ENCODE measurements around the gene MGRN1.

- TF ChIP-seq CTCF (IDR thresholded peaks at IDR 0.05): no peak
- no peak for TF ChIP-seq POLR2AphosphoS5 (IDR thresholded peaks at IDR 0.05)
- no peak for TF ChIP-seq POLR2A (IDR thresholded peaks at IDR 0.05)
Observed at GRCh38 chr16:4677390-4677789, 52.8 kb downstream of the MGRN1 start.
